Upper lobe of left lung (tissue), 4 donors: ENCODE data around the gene GJD4.

Experiments used
- POLR2A ChIP-seq, 4 donors: fragments of 450-650 bp; IDR thresholded peaks; one replicate each; pipeline ENCODE4 v1.5.1; 2016 to 2017; ENCODE audit warnings: antibody characterized with exemption in 4 of 4, mild to moderate bottlenecking in 2 of 4
- POLR2AphosphoS5 ChIP-seq, 2 donors: sonication (generic); formaldehyde crosslinking; IDR thresholded peaks; one replicate each; pipeline ENCODE4 v1.5.1; 2017; ENCODE audit warnings: antibody characterized with exemption in 2 of 2

DNA sequence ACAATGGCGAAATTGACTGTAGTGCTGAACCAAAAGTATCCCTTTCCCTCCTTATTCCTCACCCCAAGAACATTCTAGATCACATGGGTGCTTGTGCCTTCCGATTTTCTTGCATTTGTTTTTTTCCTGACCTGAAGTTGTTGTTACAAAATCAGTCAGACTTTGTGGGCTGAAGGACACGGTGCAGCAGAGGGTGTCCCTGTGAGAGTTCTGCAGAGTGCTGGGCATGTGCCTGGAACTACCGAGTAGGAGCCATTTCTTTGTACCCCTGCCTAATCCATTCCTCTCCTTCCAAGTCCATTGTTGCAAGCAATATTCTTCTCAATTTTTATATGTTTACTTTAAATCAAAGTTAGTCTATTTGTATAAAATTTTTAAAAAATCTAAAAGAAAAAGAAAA lies 35.3 kb upstream of the GJD4 start:
- TF ChIP-seq POLR2AphosphoS5 (IDR thresholded peaks at IDR 0.05), result no peak
- no peak for TF ChIP-seq POLR2A (IDR thresholded peaks at IDR 0.05)
